NCI-H2227 treated with DMSO at 0.1 percent for 48 hours (cell line): ENCODE measurements around the gene FAM114A2.
A peak's percentile ranks its signal among the peaks of the same experiment; 100 is the strongest.

Experiments
- DNase-seq: peaks from one replicate; lab custom pipeline; 2025; lab: John Stamatoyannopoulos, UW

Gene FAM114A2

GRCh38 chr5:153983885-153984284 is 54.8 kb downstream of the FAM114A2 start:
- no peak for DNase-seq

- no peak for DNase-seq
These were observed 56.7 kb downstream of the FAM114A2 start for GRCh38 chr5:153981905-153982605.

- no peak for DNase-seq
These were observed 59.5 kb downstream of the FAM114A2 start for GRCh38 chr5:153979028-153979783.

- no peak for DNase-seq
These were observed 63.9 kb downstream of the FAM114A2 start for GRCh38 chr5:153974813-153975163.

- DNase-seq: peak; percentile 39
These were observed 64.4 kb downstream of the FAM114A2 start for GRCh38 chr5:153974131-153974812.

- DNase-seq: no peak
These were observed 66.5 kb downstream of the FAM114A2 start for GRCh38 chr5:153972240-153972639.

- DNase-seq: no peak
These were observed 68.2 kb downstream of the FAM114A2 start for GRCh38 chr5:153970496-153970895.

- no peak for DNase-seq
These were observed 69.2 kb downstream of the FAM114A2 start for GRCh38 chr5:153969563-153969895.

GRCh38 chr5:153968761-153969562 is 69.7 kb downstream of the FAM114A2 start:
- no peak for DNase-seq

GRCh38 chr5:153964880-153965645 is 73.6 kb downstream of the FAM114A2 start:
- peak; percentile 42 for DNase-seq

GRCh38 chr5:153964191-153964879 is 74.4 kb downstream of the FAM114A2 start:
- DNase-seq: no peak

- no peak for DNase-seq
These were observed 78.2 kb downstream of the FAM114A2 start for GRCh38 chr5:153960269-153961215.

GRCh38 chr5:153959134-153959957 is 79.4 kb downstream of the FAM114A2 start:
- no peak for DNase-seq

GRCh38 chr5:153957205-153957604 is 81.5 kb downstream of the FAM114A2 start:
- DNase-seq: no peak

GRCh38 chr5:153953411-153953810 is 85.3 kb downstream of the FAM114A2 start:
- no peak for DNase-seq

- DNase-seq: no peak
These were observed 85.8 kb downstream of the FAM114A2 start for GRCh38 chr5:153952893-153953292.

- DNase-seq: no peak
These were observed 86.7 kb downstream of the FAM114A2 start for GRCh38 chr5:153952057-153952456.

GRCh38 chr5:153941265-153941664 is 97.4 kb downstream of the FAM114A2 start:
- no peak for DNase-seq
